SJCRH30 (cell line): Measurements from ENCODE around the gene CEACAM19. TPM values are rescaled to one million over a fixed set of nuclear protein-coding genes. Genes with fewer than 3 reads are reported as not detected.
A peak's percentile ranks its signal among the peaks of the same experiment; 100 is the strongest.

Experiments
- DNase-seq, 2 experiments: peaks; one replicate each; pipeline ENCODE4 v3.0.0-alpha.2; 2015 to 2020
- H3K27ac ChIP-seq: fragments of 250-450 bp; sonication (Bioruptor Pico); 2 replicates; pipeline ENCODE4 v1.5.1; 2020; ENCODE audit warnings: mild to moderate bottlenecking, moderate library complexity
- H3K27me3 ChIP-seq: fragments of 250-450 bp; sonication (Bioruptor Pico); 2 replicates; pipeline ENCODE4 v1.5.1; 2020; ENCODE audit warnings: mild to moderate bottlenecking, moderate library complexity
- H3K36me3 ChIP-seq: fragments of 250-450 bp; sonication (Bioruptor Pico); 2 replicates; pipeline ENCODE4 v1.5.1; 2020; ENCODE audit warnings: mild to moderate bottlenecking, moderate library complexity
- H3K4me1 ChIP-seq: fragments of 250-450 bp; sonication (Bioruptor Pico); 2 replicates; pipeline ENCODE4 v1.5.1; 2020; ENCODE audit warnings: mild to moderate bottlenecking, moderate library complexity
- H3K4me3 ChIP-seq: fragments of 250-450 bp; sonication (Bioruptor Pico); 2 replicates; pipeline ENCODE4 v1.5.1; 2020; ENCODE audit warnings: mild to moderate bottlenecking, moderate library complexity
- H3K9me3 ChIP-seq: fragments of 250-450 bp; sonication (Bioruptor Pico); replicated peaks from 2 replicates; pipeline ENCODE4 v1.5.1; 2020; ENCODE audit warnings: mild to moderate bottlenecking, moderate library complexity
- total RNA-seq: library from RNA; depleted of rRNA; stranded (reverse); fragments of >200 nt; shearing (Covaris generic); gene quantifications from 2 replicates; pipeline ENCODE4 v1.2.3, GENCODE V29; 2014

The CEACAM19 gene
- total RNA-seq, 1 experiment from 2014 or later: 2.5 TPM

GRCh38 chr19:44694184-44694579 lies 22.9 kb downstream of the CEACAM19 start:
- Histone ChIP-seq H3K36me3 (no peaks in the 10 kb centered on the region), H3K4me1 (peaks cover 11% of the 10 kb centered on the region; the same call in 1 of the 2 replicates), H3K9me3 (no peaks in the 10 kb centered on the region), H3K4me3 (no peak overlapping the region), H3K27ac (no peak overlapping the region), H3K27me3 (peaks cover 13% of the 10 kb centered on the region; the same call in 1 of the 2 replicates)
- no peak for DNase-seq

- DNase-seq: peak in 1 of 2 experiments; percentile 40
- H3K4me1 ChIP-seq: peaks cover 11% of the 10 kb centered on the region
- H3K36me3 ChIP-seq: no peaks in the 10 kb centered on the region
- H3K27ac ChIP-seq: no peak overlapping the region
- H3K27me3 ChIP-seq: peaks cover 13% of the 10 kb centered on the region; the same call in 1 of the 2 replicates
- no peak overlapping the region for H3K4me3 ChIP-seq
- H3K9me3 ChIP-seq: no peaks in the 10 kb centered on the region
Observed at GRCh38 chr19:44696939-44697669, 25.8 kb downstream of the CEACAM19 start.

GRCh38 chr19:44697670-44698034 lies 26.4 kb downstream of the CEACAM19 start:
- no peak overlapping the region for H3K27ac ChIP-seq
- peaks cover 13% of the 10 kb centered on the region; the same call in 1 of the 2 replicates for H3K27me3 ChIP-seq
- no peaks in the 10 kb centered on the region for H3K36me3 ChIP-seq
- no peak overlapping the region for H3K4me3 ChIP-seq
- peaks cover 8% of the 10 kb centered on the region for H3K4me1 ChIP-seq
- H3K9me3 ChIP-seq: no peaks in the 10 kb centered on the region
- no peak for DNase-seq

- Histone ChIP-seq H3K4me3 (no peak within 1 kb of the TSS), H3K27me3 (peaks cover 13% of the 10 kb centered on the region; the same call in 1 of the 2 replicates), H3K27ac (no peak within 1 kb of the TSS), H3K9me3 (no peaks in the 10 kb centered on the region), H3K36me3 (no peaks in the 10 kb centered on the region), H3K4me1 (peaks cover 8% of the 10 kb centered on the region)
- no peak for DNase-seq
Observed at GRCh38 chr19:44698492-44699201, 27.4 kb downstream of the CEACAM19 start, which contains the start of gene CEACAM16. Gene CEACAM16, plus strand, starts transcription at chr19:44699151. Its CDS starts 2,306 bp downstream, at chr19:44701457.

GRCh38 chr19:44700547-44700946 lies 29.3 kb downstream of the CEACAM19 start:
- H3K4me3 ChIP-seq: no peak overlapping the region
- H3K27me3 ChIP-seq: peaks cover 13% of the 10 kb centered on the region; the same call in 1 of the 2 replicates
- H3K27ac ChIP-seq: no peak overlapping the region
- H3K9me3 ChIP-seq: no peaks in the 10 kb centered on the region
- no peak for DNase-seq
- H3K36me3 ChIP-seq: no peaks in the 10 kb centered on the region
- H3K4me1 ChIP-seq: peaks cover 15% of the 10 kb centered on the region

GRCh38 chr19:44701228-44701627 lies 29.9 kb downstream of the CEACAM19 start:
- peaks cover 20% of the 10 kb centered on the region for H3K4me1 ChIP-seq
- H3K27ac ChIP-seq: no peak overlapping the region
- no peaks in the 10 kb centered on the region for H3K9me3 ChIP-seq
- DNase-seq: no peak
- H3K27me3 ChIP-seq: 0 out of 2 replicates have a peak, but pooled peaks cover 8% of the 10 kb centered on the region
- H3K36me3 ChIP-seq: no peaks in the 10 kb centered on the region
- H3K4me3 ChIP-seq: no peak overlapping the region

GRCh38 chr19:44702551-44703176 lies 31.4 kb downstream of the CEACAM19 start:
- peaks cover 22% of the 10 kb centered on the region for H3K4me1 ChIP-seq
- no peaks in the 10 kb centered on the region for H3K9me3 ChIP-seq
- no peak overlapping the region for H3K27ac ChIP-seq
- H3K4me3 ChIP-seq: no peak overlapping the region
- DNase-seq: no peak
- no peaks in the 10 kb centered on the region for H3K36me3 ChIP-seq
- H3K27me3 ChIP-seq: 0 out of 2 replicates have a peak, but pooled peaks cover 4% of the 10 kb centered on the region

GRCh38 chr19:44703336-44704078 lies 32.2 kb downstream of the CEACAM19 start:
- no peak overlapping the region for H3K4me3 ChIP-seq
- peaks cover 22% of the 10 kb centered on the region for H3K4me1 ChIP-seq
- no peak for DNase-seq
- H3K36me3 ChIP-seq: no peaks in the 10 kb centered on the region
- no peaks in the 10 kb centered on the region for H3K27me3 ChIP-seq
- no peaks in the 10 kb centered on the region for H3K9me3 ChIP-seq
- no peak overlapping the region for H3K27ac ChIP-seq

- no peaks in the 10 kb centered on the region for H3K27me3 ChIP-seq
- H3K27ac ChIP-seq: peak overlapping the region; percentile 82; the same call in 1 of the 2 replicates
- no peaks in the 10 kb centered on the region for H3K9me3 ChIP-seq
- H3K4me1 ChIP-seq: peaks cover 22% of the 10 kb centered on the region
- no peak for DNase-seq
- H3K36me3 ChIP-seq: no peaks in the 10 kb centered on the region
- H3K4me3 ChIP-seq: no peak overlapping the region
Observed at GRCh38 chr19:44704982-44705381, 33.7 kb downstream of the CEACAM19 start.

- Histone ChIP-seq H3K27ac (peak overlapping the region; percentile 82), H3K27me3 (no peaks in the 10 kb centered on the region)
Observed at GRCh38 chr19:44705502-44706010, 34.3 kb downstream of the CEACAM19 start.

GRCh38 chr19:44706506-44707236 lies 35.4 kb downstream of the CEACAM19 start:
- H3K27me3 ChIP-seq: no peaks in the 10 kb centered on the region
- DNase-seq: no peak
- no peaks in the 10 kb centered on the region for H3K9me3 ChIP-seq
- peak overlapping the region; percentile 82 for H3K27ac ChIP-seq
- peaks cover 18% of the 10 kb centered on the region for H3K4me1 ChIP-seq
- no peaks in the 10 kb centered on the region for H3K36me3 ChIP-seq
- no peak overlapping the region for H3K4me3 ChIP-seq

More at GRCh38 chr19:44705502-44706010, 34.3 kb downstream of the CEACAM19 start:
- no peaks in the 10 kb centered on the region for H3K9me3 ChIP-seq
- H3K4me3 ChIP-seq: no peak overlapping the region
- no peak for DNase-seq
- H3K4me1 ChIP-seq: peaks cover 22% of the 10 kb centered on the region
- H3K36me3 ChIP-seq: no peaks in the 10 kb centered on the region

- Histone ChIP-seq H3K9me3 (no peaks in the 10 kb centered on the region), H3K4me1 (peaks cover 18% of the 10 kb centered on the region), H3K4me3 (no peak overlapping the region), H3K27me3 (no peaks in the 10 kb centered on the region), H3K36me3 (no peaks in the 10 kb centered on the region), H3K27ac (no peak overlapping the region)
- no peak for DNase-seq
Observed at GRCh38 chr19:44707794-44708193, 36.5 kb downstream of the CEACAM19 start.

GRCh38 chr19:44708940-44709339 lies 37.7 kb downstream of the CEACAM19 start:
- no peak for DNase-seq
- Histone ChIP-seq H3K36me3 (no peaks in the 10 kb centered on the region), H3K9me3 (no peaks in the 10 kb centered on the region), H3K4me1 (peaks cover 18% of the 10 kb centered on the region), H3K27ac (no peak overlapping the region), H3K4me3 (no peak overlapping the region), H3K27me3 (no peaks in the 10 kb centered on the region)
